Neural progenitor cell (in vitro differentiated cells): Measurements from ENCODE around the gene LPP. TPM values are rescaled to one million over a fixed set of nuclear protein-coding genes. Genes with fewer than 3 reads are reported as not detected.

Experiments used
- DNase-seq: peaks from one replicate; pipeline ENCODE4 v3.0.0-alpha.2; 2016; ENCODE audit warnings: low spot score
- H2AFZ ChIP-seq: fragments of 200-600 bp; sonication (generic); replicated peaks from 2 replicates; pipeline ENCODE4 v1.6.1; 2016; ENCODE audit warnings: antibody characterized with exemption
- H3F3A ChIP-seq: fragments of 200-600 bp; sonication (generic); 2 replicates; pipeline ENCODE4 v1.6.1; 2016; ENCODE audit warnings: antibody characterized with exemption, low read depth
- H3K27ac ChIP-seq: fragments of 200-600 bp; sonication (generic); 2 replicates; pipeline ENCODE4 v1.5.1; 2016; ENCODE audit warnings: mild to moderate bottlenecking
- H3K27me3 ChIP-seq: fragments of 200-600 bp; sonication (generic); 2 replicates; pipeline ENCODE4 v1.6.1; 2016; ENCODE audit warnings: mild to moderate bottlenecking, moderate library complexity
- H3K36me3 ChIP-seq: fragments of 200-600 bp; sonication (generic); 2 replicates; pipeline ENCODE4 v1.5.1; 2016
- H3K4me1 ChIP-seq: fragments of 200-600 bp; sonication (generic); 2 replicates; pipeline ENCODE4 v1.6.1; 2016; ENCODE audit warnings: mixed run types
- H3K4me2 ChIP-seq: fragments of 200-600 bp; sonication (generic); 2 replicates; pipeline ENCODE4 v1.6.1; 2016
- H3K4me3 ChIP-seq: fragments of 200-600 bp; sonication (generic); 2 replicates; pipeline ENCODE4 v1.5.1; 2016
- H3K79me2 ChIP-seq: fragments of 200-600 bp; sonication (generic); 2 replicates; pipeline ENCODE4 v1.6.1; 2016; ENCODE audit warnings: low read depth
- H3K9ac ChIP-seq: fragments of 200-600 bp; sonication (generic); 2 replicates; pipeline ENCODE4 v1.6.1; 2016
- H3K9me3 ChIP-seq: fragments of 200-600 bp; sonication (generic); 2 replicates; pipeline ENCODE4 v1.5.1; 2016; ENCODE audit warnings: low read depth
- H4K20me1 ChIP-seq: fragments of 200-600 bp; sonication (generic); 2 replicates; pipeline ENCODE4 v1.6.1; 2016; ENCODE audit warnings: low read depth
- H3K27ac Mint-ChIP-seq: 3 replicates; pipeline ENCODE4 v1.8.0; 2021; ENCODE audit warnings: mixed read lengths
- H3K27me3 Mint-ChIP-seq: 2 replicates; pipeline ENCODE4 v1.8.0; 2022; ENCODE audit warnings: low read depth, mild to moderate bottlenecking, inconsistent platforms, moderate library complexity, mixed read lengths; ENCODE audit not compliant: insufficient read depth
- H3K36me3 Mint-ChIP-seq: 3 replicates; pipeline ENCODE4 v1.8.0; 2021; ENCODE audit warnings: mixed read lengths
- H3K4me1 Mint-ChIP-seq: 3 replicates; pipeline ENCODE4 v1.8.0; 2021; ENCODE audit warnings: mixed read lengths
- H3K4me3 Mint-ChIP-seq: 3 replicates; pipeline ENCODE4 v1.8.0; 2021; ENCODE audit warnings: mild to moderate bottlenecking, moderate library complexity, mixed read lengths
- H3K9me3 Mint-ChIP-seq: 3 replicates; pipeline ENCODE4 v1.8.0; 2020; ENCODE audit warnings: mixed read lengths
- EZH2 ChIP-seq: fragments of 200-600 bp; sonication (generic); IDR thresholded peaks from 2 replicates; pipeline ENCODE4 v1.6.1; 2017; ENCODE audit warnings: antibody characterized with exemption, mild to moderate bottlenecking, moderate library complexity
- EZH2phosphoT487 ChIP-seq: fragments of 200-600 bp; sonication (generic); IDR thresholded peaks from 2 replicates; pipeline ENCODE4 v1.6.1; 2017; ENCODE audit warnings: antibody characterized with exemption
- total RNA-seq: library from RNA; depleted of rRNA; stranded (reverse); fragments of >200 nt; gene quantifications from 2 replicates; pipeline ENCODE4 v1.2.3, GENCODE V29; 2015; ENCODE audit warnings: low replicate concordance
- TF ChIP-seq, protein P1 (sequence below): fragments of 200-600 bp; sonication (generic); IDR thresholded peaks from 2 replicates; pipeline ENCODE4 v1.5.1; 2017; ENCODE audit warnings: antibody characterized with exemption, mild to moderate bottlenecking

The LPP gene
- total RNA-seq, 1 donor from 2014 or later = 18.9 TPM

DNA sequence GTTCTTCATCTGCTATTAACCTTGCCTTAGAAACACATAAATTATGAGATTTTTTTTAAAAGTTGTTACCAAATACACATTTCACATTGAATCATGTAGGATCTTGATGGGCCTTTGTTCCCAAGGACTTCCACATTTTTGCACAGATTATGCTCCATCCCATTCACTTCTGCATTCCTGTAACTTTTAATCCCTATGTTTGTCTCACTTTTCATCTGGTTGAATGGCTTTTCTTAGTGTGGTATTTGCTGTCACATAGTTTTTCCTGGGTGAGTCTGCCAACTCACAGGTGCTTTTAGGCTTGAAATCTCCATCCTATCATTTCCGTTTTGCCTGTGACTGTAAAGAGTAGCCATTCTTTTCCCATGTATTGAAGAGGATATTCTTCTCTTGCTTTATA is 720.6 kb downstream of the LPP start:
- peaks cover 3% of the 10 kb centered on the region for H3K36me3 ChIP-seq
- no peaks in the 10 kb centered on the region for H4K20me1 ChIP-seq
- H3K79me2 ChIP-seq = no peaks in the 10 kb centered on the region
- no peaks in the 10 kb centered on the region for H3F3A ChIP-seq
- no peak overlapping the region for H2AFZ ChIP-seq
- peak overlapping the region; percentile 37 for H3K4me2 ChIP-seq
- H3K27me3 Mint-ChIP-seq = no peaks in the 10 kb centered on the region
- peak overlapping the region; percentile 53 for H3K27ac ChIP-seq
- no peaks in the 10 kb centered on the region for H3K27me3 ChIP-seq
- no peak overlapping the region for H3K9ac ChIP-seq
- H3K4me1 ChIP-seq = peaks cover 24% of the 10 kb centered on the region
- peak; percentile 53 for DNase-seq
- H3K4me3 ChIP-seq = no peak overlapping the region
- no peak overlapping the region for H3K27ac Mint-ChIP-seq
- H3K9me3 Mint-ChIP-seq = no peaks in the 10 kb centered on the region
- TF ChIP-seq EZH2phosphoT487 (no peak), EZH2 (no peak)
- TF ChIP-seq, protein P1, sequence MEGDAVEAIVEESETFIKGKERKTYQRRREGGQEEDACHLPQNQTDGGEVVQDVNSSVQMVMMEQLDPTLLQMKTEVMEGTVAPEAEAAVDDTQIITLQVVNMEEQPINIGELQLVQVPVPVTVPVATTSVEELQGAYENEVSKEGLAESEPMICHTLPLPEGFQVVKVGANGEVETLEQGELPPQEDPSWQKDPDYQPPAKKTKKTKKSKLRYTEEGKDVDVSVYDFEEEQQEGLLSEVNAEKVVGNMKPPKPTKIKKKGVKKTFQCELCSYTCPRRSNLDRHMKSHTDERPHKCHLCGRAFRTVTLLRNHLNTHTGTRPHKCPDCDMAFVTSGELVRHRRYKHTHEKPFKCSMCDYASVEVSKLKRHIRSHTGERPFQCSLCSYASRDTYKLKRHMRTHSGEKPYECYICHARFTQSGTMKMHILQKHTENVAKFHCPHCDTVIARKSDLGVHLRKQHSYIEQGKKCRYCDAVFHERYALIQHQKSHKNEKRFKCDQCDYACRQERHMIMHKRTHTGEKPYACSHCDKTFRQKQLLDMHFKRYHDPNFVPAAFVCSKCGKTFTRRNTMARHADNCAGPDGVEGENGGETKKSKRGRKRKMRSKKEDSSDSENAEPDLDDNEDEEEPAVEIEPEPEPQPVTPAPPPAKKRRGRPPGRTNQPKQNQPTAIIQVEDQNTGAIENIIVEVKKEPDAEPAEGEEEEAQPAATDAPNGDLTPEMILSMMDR = no peak
- peaks cover 9% of the 10 kb centered on the region for H3K36me3 Mint-ChIP-seq
- no peaks in the 10 kb centered on the region for H3K9me3 ChIP-seq
- peaks cover 8% of the 10 kb centered on the region for H3K4me1 Mint-ChIP-seq
- H3K4me3 Mint-ChIP-seq = no peak overlapping the region

DNA sequence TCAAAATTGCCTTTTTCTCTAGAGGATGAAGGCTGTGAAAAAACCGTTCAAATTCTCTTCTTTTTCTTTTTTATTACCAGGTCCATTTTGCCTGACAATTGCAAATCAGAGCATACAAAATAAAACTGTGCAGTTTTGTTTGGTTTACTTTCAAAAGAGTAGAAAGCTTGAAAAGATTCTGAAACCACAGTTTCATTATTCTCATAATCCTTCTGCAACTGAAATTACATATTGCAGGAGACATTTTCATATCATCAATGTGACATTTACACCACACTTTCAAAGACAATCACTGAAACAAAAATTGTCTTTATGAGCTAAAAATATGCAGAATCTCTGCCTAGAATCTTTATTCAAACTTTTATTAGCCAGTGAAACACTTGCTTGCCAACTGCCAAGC is 721.5 kb downstream of the LPP start:
- no peaks in the 10 kb centered on the region for H4K20me1 ChIP-seq
- no peaks in the 10 kb centered on the region for H3F3A ChIP-seq
- H3K27ac ChIP-seq = no peak overlapping the region
- Mint-ChIP-seq H3K9me3 (no peaks in the 10 kb centered on the region), H3K4me3 (no peak overlapping the region), H3K27me3 (no peaks in the 10 kb centered on the region), H3K27ac (no peak overlapping the region), H3K36me3 (peaks cover 11% of the 10 kb centered on the region), H3K4me1 (peaks cover 8% of the 10 kb centered on the region)
- H3K4me2 ChIP-seq = peak overlapping the region; percentile 37
- H3K9me3 ChIP-seq = no peaks in the 10 kb centered on the region
- H3K27me3 ChIP-seq = no peaks in the 10 kb centered on the region
- TF ChIP-seq EZH2 (no peak), EZH2phosphoT487 (no peak)
- TF ChIP-seq, protein P1 = no peak
- H3K4me3 ChIP-seq = no peak overlapping the region
- H3K36me3 ChIP-seq = peaks cover 3% of the 10 kb centered on the region
- H3K4me1 ChIP-seq = peaks cover 24% of the 10 kb centered on the region
- H3K9ac ChIP-seq = no peak overlapping the region
- no peaks in the 10 kb centered on the region for H3K79me2 ChIP-seq
- H2AFZ ChIP-seq = no peak overlapping the region
- DNase-seq = no peak

DNA sequence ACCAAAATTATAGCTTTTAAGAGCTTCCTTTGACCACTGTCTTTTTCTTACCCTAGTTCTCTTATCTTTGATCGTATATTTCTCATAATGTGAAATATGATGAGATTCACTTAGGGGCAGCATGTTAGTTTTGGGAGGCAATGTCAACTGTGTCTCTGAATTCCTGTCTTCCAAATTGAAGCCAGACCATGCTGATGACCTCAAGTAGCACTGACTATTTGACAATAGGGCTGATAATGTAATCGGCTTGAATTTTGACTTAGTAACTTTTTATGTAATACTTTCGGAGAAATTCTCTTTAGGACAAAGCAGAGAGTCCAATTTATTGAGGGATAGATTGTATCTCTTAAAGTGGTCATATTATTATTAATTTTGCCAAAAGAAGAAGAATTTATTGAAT is 722.4 kb downstream of the LPP start:
- TF ChIP-seq, protein P1 = no peak
- TF ChIP-seq EZH2phosphoT487 = no peak
- TF ChIP-seq EZH2 = no peak
- H3K27ac Mint-ChIP-seq = no peak overlapping the region
- H3K36me3 ChIP-seq = peaks cover 3% of the 10 kb centered on the region

More for the DNA sequence above, 722.4 kb downstream of the LPP start:
- Histone ChIP-seq H3K4me1 (peaks cover 24% of the 10 kb centered on the region), H3K4me3 (no peak overlapping the region), H3K9me3 (no peaks in the 10 kb centered on the region), H2AFZ (no peak overlapping the region), H3F3A (no peaks in the 10 kb centered on the region), H3K4me2 (no peak overlapping the region), H3K9ac (no peak overlapping the region), H3K27me3 (no peaks in the 10 kb centered on the region), H3K79me2 (no peaks in the 10 kb centered on the region), H3K27ac (no peak overlapping the region), H4K20me1 (no peaks in the 10 kb centered on the region)
- Mint-ChIP-seq H3K4me1 (peaks cover 8% of the 10 kb centered on the region), H3K27me3 (no peaks in the 10 kb centered on the region), H3K36me3 (peaks cover 15% of the 10 kb centered on the region), H3K4me3 (no peak overlapping the region), H3K9me3 (no peaks in the 10 kb centered on the region)
- no peak for DNase-seq
